K562 (cell line): Measurements from ENCODE around the gene PRR23B. TPM values are rescaled to one million over a fixed set of nuclear protein-coding genes. Genes with fewer than 3 reads are reported as not detected.

Experiments
- ATF3 ChIP-seq, 2 experiments: fragments of 450-650 bp in 1 of 2; sonication (generic) in 1 of 2; formaldehyde crosslinking in 1 of 2; IDR thresholded peaks in 1 of 2; conservative IDR thresholded peaks in 1 of 2; 2 replicates each; pipeline versions ENCODE4 v1.6.1 to v1.8.1; 2016 to 2023; ENCODE audit warnings: mild to moderate bottlenecking in 2 of 2, moderate library complexity in 2 of 2, inconsistent platforms in 1 of 2, missing genetic modification reagents in 1 of 2
- ATF4 ChIP-seq: fragments of 450-650 bp; formaldehyde crosslinking; IDR thresholded peaks from 2 replicates; pipeline ENCODE4 v1.4.0; 2022; ENCODE audit warnings: mild to moderate bottlenecking, moderate library complexity
- E2F4 ChIP-seq: sonication (generic); formaldehyde crosslinking; IDR thresholded peaks from 2 replicates; pipeline ENCODE4 v1.8.0; 2022; ENCODE audit warnings: mild to moderate bottlenecking, low read depth, missing genetic modification reagents
- ILK ChIP-seq: fragments of 450-650 bp; IDR thresholded peaks from 2 replicates; pipeline ENCODE4 v1.6.1; 2016; ENCODE audit warnings: missing genetic modification characterization, low read depth, mild to moderate bottlenecking, missing compliant biosample characterization, moderate library complexity, borderline replicate concordance
- MAFG ChIP-seq: fragments of 450-650 bp; conservative IDR thresholded peaks from 2 replicates; pipeline ENCODE4 v1.6.1; 2016; ENCODE audit warnings: missing genetic modification characterization, missing compliant biosample characterization
- MAFK ChIP-seq: IDR thresholded peaks from 2 replicates; pipeline ENCODE4 v1.6.1; 2011; ENCODE audit warnings: low read length, improper control_type of control experiment
- MCM3 ChIP-seq: fragments of 450-650 bp; IDR thresholded peaks from 2 replicates; pipeline ENCODE4 v1.6.1; 2016
- NFE2 ChIP-seq: IDR thresholded peaks from 2 replicates; pipeline ENCODE4 v1.6.1; 2014; ENCODE audit warnings: antibody characterized with exemption, low read depth
- NFXL1 ChIP-seq: fragments of 450-650 bp; formaldehyde crosslinking; IDR thresholded peaks from 2 replicates; pipeline ENCODE4 v1.4.0; 2021; ENCODE audit warnings: mild to moderate bottlenecking
- TCFL5 ChIP-seq: fragments of 250-450 bp; sonication (Bioruptor Pico); conservative IDR thresholded peaks from 2 replicates; pipeline ENCODE4 v1.6.1; 2021; ENCODE audit warnings: mild to moderate bottlenecking, moderate library complexity, matching md5 sums
- THRA ChIP-seq: fragments of 450-650 bp; IDR thresholded peaks from 2 replicates; pipeline ENCODE4 v1.6.1; 2017; ENCODE audit warnings: mild to moderate bottlenecking, moderate library complexity
- ZBTB40 ChIP-seq, 2 experiments: fragments of 450-650 bp in 1 of 2; sonication (generic) in 1 of 2; formaldehyde crosslinking in 1 of 2; IDR thresholded peaks; 2 replicates each; pipeline versions ENCODE4 v1.7.1 to v1.9.0; 2016 to 2022; ENCODE audit warnings: inconsistent platforms in 1 of 2, mild to moderate bottlenecking in 1 of 2, missing genetic modification reagents in 1 of 2
- ZNF3 ChIP-seq: fragments of 250-450 bp; sonication (Bioruptor Pico); IDR thresholded peaks from 2 replicates; pipeline ENCODE4 v1.5.0; 2021; ENCODE audit warnings: mild to moderate bottlenecking, moderate library complexity
- ZNF316 ChIP-seq: fragments of 450-650 bp; IDR thresholded peaks from 2 replicates; pipeline ENCODE4 v1.6.1; 2016
- polyA plus RNA-seq, 8 experiments: library from polyadenylated mRNA; depleted of rRNA in 4 of 8; stranded (reverse) in 5 of 8; unstranded in 3 of 8; fragments of >200 nt; fragmentation: Nextera tagmentation in 2 of 8; fragmentation: Illumina TruSeq in 1 of 8; extraction: Ambion mirVana in 2 of 8; extraction: Trizol in 1 of 8; gene quantifications; 2 replicates each; pipeline versions ENCODE4 v1.2.1 to v1.2.3, GENCODE V29; 2011 to 2014; ENCODE audit warnings: inconsistent platforms in 1 of 8, missing spikeins in 1 of 8
- total RNA-seq, 7 experiments: library from RNA; depleted of rRNA in 6 of 7; stranded (reverse); fragments of >200 nt in 6 of 7; fragmentation: Illumina TruSeq in 2 of 7; extraction: Trizol in 2 of 7; gene quantifications; 2 replicates each; pipeline versions ENCODE4 v1.2.1 to v1.2.3, GENCODE V29; 2011 to 2021; ENCODE audit warnings: low replicate concordance in 1 of 7

Gene PRR23B
- total and polyA plus RNA-seq, 9 of the 15 experiments (the other 6 are each of a cell fraction or from before 2014, with no cell fraction given), result not detected

GRCh38 chr3:139016430-139017048 is 4.2 kb downstream of the PRR23B start (continued):
- no peak for TF ChIP-seq ZBTB40 (IDR thresholded peaks at IDR 0.05)
- TF ChIP-seq ZBTB40 (CRISPR knock-in tag; IDR thresholded peaks at IDR 0.05), result no peak
- no peak for TF ChIP-seq THRA
- TF ChIP-seq MAFG (tag), result peak; percentile 79
- peak; percentile 81 for TF ChIP-seq ZNF316
- no peak for TF ChIP-seq E2F4 (CRISPR knock-in tag)
- TF ChIP-seq TCFL5, result no peak
- no peak for TF ChIP-seq NFXL1
- TF ChIP-seq MAFK, result peak; percentile 15; the same call in 1 of the 2 replicates
- TF ChIP-seq ZNF3 (CRISPR knock-in tag), result no peak
- peak; percentile 77 for TF ChIP-seq NFE2
- peak; percentile 56 for TF ChIP-seq ATF3 (IDR thresholded peaks at IDR 0.05)
- TF ChIP-seq ATF3 (CRISPR knock-in tag; conservative IDR thresholded peaks at IDR 0.05), result no peak
- TF ChIP-seq ATF4 (CRISPR knock-in tag), result no peak
- TF ChIP-seq MCM3, result no peak
- no peak for TF ChIP-seq ILK (tag)
